ENCODE measurements around the gene SFXN3.
A peak's percentile ranks its signal among the peaks of the same experiment; 100 is the strongest.

The SFXN3 gene

DNA sequence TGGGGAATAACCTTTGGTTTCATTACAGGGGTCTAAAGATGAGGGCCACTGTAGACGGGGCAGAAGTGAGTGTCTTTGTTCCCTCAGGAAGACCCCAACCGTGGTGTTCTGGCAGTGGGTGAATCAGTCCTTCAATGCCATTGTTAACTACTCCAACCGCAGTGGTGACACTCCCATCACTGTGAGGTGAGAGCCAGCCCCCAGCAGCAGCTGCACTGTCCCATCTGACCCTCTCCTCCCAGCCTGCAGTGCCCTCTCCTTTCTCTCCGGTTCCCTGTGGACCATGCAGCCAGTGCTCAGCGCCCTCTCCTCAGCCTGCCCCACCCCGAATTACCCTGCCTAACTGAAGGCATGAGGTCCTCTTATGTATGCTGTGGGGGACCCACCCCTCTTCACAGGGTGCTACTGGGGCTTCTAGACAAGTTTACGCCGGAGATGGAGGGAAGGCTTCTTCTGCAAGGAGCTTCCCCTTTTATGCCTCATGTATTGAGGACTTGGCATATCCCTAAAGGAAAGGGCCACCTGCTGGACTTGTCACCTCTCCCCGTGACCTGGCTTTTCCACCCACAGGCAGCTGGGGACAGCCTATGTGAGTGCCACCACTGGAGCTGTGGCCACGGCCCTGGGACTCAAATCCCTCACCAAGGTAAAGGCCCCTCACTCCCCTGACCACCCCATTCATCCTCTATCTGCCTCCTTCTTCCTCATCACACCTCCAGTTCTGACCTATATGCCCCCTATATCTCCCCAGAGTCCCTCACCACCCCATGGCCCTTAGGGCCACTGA, 5.1 kb downstream of the SFXN3 start:
- no peak for DNase-seq (ENCODE audit: low spot score)

DNA sequence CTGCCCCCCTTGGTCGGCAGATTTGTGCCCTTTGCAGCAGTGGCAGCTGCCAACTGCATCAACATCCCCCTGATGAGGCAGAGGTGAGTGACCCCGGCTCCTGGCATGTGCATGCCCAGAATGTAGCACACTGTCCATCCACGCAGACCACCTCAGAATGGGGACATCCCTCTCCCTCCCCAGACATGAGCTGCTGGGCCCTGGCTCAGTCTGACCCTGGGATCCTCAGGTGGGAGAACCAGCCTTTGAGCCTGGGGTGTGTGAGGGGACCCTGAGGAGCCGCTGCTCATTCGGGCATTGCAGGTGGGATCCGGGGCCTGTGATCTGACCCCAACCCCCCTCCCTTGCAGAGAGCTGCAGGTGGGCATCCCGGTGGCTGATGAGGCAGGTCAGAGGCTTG, 5.7 kb downstream of the SFXN3 start:
- DNase-seq (ENCODE audit: low spot score), result no peak

DNA sequence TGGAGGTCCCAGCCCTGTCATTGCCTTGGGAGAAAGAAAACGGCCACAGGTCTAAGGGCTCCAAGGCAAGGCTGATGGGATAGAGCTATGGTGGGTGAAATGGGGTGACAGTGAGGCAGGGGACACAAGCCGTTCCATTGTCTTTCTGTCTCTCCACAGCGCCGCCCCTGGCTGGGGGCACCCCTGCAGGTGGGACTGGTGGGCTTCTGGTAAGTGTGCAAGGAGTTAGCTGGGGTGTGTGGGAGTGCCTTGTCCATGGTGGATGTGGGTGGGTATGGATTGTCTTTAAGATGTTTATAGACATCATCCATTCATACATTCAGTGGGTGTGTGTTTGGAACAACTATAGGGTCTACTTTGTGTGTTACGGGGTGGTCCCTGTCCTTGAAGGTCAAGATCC, 7.5 kb downstream of the SFXN3 start:
- DNase-seq (ENCODE audit: low spot score), result no peak

DNA sequence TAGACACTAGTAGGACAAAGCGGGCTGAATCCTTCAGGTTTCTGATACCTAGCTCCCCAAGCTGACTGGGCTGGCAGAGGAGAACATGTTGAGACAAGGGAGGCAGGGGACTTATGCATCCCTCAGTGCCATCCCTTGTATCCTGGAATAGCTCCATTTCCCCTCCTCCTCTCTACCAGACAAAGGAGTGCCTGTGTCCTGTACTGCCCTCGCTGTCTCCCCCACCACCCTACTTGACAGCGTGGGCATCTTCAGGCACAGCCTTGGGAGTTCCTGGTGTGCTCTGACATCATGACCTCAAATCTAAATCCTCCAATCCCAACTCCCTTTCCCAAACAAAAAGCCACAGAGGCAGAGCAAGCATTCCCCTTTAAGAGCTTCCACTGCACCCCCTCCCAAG, 9.0 kb downstream of the SFXN3 start:
- DNase-seq (ENCODE audit: low spot score), result no peak

DNA sequence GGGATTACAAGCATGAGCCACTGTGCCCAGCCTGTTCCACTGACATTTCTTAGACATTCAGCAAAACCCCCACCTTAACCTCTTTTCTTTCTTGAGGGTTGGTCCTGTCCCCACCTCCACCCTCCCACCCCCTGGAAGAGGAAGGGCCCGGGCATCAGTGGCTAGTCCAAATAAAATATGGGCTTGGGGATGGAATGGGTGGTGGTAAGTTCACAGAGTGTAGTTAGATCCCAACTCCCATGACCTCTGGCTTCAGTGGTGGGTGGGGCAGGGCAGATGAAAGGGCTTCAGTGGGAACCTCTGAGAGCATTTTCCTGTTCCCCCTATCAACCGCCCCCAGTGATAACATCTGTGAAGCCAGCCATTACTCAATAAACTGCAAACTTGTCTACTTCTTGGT, 9.8 kb downstream of the SFXN3 start:
- DNase-seq (ENCODE audit: low spot score), result no peak

DNA sequence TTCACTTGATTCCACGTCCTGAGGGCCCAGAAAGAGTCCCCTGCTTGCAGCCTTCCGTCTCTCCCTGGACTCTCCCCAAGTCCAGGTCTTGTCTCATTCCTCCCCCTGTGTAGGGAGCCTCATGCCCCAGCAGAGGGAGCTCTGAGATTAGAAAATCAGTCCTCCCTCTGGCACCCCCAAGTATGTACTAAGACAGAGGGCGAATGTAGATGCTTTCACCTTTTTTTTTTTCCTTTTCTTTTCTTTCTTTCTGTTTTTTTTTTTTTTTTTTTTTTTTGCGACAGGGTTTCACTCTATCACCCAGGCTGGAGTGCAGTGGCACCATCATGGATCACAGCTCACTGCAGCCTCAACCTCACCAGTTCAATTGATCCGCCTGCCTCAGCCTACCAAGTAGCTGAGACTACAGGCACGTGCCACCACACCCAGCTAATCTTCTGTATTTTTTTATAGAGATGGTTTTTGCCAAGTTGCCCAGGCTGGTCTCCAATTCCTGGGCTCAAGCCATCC, 10.3 kb downstream of the SFXN3 start:
- DNase-seq (ENCODE audit: low spot score), result peak; percentile 79

DNA sequence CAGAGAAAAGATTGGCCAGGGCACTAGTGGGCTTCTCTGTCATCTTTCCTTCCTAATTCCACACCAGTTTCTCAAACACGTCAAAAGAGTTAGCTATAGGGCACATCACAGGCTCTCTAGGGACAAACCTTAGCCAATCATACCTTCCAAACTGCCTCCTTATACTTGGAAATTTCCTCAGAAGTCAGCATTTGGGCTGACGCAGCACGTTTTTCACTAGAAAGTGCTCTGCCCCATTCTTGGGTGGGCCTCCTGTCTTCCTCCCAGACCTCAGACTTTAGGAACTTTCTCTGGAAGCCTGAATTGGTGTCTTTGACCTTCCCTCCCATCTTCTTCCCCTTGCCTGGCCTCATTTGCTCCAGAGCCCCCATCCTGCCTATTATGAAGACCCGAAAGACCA, 11.1 kb downstream of the SFXN3 start:
- DNase-seq (ENCODE audit: low spot score), result no peak

DNA sequence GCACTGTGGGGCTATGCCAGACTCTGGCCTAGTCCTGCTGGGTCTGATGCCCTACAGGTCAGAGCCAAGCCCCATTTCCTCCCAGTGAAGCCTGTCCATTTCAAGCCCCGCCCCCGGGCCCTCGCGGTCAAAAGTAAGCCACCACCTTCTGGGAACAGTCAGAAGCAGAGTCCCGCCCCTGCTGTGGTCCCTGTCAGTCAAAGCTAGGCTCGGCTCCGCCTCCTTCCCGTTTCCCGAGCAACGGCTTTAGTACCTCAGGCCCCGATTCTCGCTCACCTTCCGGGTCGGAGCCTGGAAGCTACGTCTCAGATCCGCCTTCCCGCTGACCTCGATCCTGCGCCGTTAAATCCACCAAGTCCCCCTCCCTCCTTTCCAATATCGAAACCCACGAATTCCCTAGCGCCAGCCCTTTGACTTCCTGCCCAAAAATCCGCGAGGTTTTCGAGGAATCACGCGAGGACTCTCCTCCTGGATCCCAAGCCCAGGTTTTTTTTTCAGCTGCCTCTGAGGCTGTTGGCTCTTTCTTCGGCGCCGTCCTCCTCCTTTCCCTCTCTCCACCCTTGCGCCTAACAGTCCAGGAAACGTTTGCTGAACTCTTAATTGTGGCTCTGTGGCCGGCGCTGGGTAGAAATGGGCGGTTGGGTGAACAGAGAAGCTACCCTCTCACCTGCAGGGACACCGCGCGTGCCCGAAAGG, 11.8 kb downstream of the SFXN3 start:
- DNase-seq (ENCODE audit: low spot score), result peak; percentile 85

DNA sequence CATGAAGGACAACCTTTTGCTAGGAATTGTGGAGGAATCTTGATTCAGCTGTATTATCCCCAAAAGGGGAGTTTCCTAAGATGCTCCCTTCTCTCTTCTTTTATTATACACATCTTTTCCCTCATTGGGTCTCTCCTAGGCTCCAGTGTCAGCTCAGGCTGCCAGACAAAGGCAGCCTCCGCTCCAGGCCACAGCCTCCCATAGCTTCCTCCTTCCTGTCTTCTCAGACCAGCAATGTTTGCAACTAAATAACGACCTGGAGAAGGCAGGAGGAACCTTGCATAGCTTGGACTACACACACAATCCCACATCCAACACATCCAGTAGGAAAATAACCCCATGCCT, 12.3 kb downstream of the SFXN3 start:
- no peak for DNase-seq (ENCODE audit: low spot score)

DNA sequence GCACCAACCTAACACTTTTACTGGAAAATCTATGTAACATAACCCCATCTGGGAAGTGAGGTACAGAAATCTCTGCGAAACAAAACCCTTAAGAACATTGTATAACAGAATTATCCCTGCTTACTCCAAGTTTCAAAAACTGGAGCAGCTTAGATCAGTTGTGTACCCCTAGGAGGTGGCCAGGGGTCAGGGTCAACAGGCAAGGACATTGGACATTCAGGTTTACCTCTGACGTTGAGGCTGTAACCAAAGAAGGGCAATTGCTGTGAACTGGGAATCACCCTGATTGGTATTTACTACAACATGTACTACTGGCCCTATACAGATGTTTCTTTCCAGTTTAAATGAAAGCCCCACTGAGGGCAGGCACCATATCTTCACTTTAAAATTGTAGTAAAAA, 13.1 kb downstream of the SFXN3 start:
- DNase-seq (ENCODE audit: low spot score), result no peak

DNA sequence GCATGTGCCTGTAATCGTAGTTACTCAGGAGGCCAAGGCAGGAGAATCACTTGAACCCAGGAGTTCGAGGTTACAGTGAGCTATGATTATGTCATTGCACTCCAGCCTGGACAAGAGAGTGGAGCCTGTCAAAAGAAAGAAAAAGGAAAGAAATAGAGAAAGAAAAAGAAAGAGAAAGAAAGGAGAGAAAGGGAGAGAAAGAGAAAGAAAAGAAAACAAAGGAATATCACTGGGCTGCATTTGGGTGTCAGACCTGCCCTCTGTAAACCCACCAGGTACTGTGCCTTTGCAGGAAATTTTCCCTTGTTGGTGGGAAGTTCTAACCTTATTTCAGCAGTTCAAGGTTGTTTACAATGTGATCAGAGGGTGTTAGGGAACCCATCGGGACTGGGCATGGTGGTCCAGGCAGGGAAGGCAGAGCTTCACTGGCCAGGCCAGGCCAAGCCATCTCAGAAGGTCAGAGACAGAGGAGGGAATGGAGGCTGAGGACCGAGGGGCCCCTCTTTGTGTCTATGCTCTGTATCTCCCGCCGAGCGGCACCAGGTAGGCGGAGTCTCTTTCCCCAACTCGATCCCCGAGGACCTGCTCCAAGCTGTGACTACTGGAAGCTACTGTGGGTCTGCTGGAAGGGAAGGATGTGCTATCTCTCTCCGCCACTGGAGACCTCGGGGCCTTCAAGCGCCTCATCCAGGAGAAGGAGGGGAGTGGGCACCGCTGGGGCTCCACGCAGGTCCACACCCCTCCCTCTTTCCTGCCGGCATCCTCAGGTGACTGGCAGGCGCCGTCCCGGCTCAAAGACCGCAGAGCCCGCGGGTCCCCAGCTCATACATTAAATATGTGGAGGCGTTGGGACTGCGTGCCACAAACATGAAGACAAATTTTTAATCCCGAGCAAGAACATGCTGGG, 15.6 kb downstream of the SFXN3 start:
- DNase-seq (ENCODE audit: low spot score), result no peak

DNA sequence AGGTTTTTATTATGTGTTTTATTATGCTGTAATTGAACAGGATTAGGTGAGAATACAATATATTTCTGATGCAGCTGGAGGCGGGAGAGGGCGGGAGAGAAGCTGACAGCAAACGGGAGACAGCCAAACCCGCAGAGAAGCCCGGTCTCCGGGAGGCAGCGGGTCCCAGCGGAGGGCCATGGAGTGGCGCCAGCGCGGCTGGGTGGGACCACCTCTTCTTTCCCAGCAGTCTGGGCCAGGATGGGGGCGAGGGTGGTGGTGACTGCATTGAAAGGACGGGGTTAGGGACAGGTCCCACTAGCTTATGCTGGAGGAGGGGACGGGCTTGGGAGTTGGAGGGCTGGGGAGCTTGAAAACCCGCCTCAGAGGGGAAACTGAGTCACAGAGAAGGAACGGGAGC, 16.2 kb downstream of the SFXN3 start:
- DNase-seq (ENCODE audit: low spot score), result no peak

DNA sequence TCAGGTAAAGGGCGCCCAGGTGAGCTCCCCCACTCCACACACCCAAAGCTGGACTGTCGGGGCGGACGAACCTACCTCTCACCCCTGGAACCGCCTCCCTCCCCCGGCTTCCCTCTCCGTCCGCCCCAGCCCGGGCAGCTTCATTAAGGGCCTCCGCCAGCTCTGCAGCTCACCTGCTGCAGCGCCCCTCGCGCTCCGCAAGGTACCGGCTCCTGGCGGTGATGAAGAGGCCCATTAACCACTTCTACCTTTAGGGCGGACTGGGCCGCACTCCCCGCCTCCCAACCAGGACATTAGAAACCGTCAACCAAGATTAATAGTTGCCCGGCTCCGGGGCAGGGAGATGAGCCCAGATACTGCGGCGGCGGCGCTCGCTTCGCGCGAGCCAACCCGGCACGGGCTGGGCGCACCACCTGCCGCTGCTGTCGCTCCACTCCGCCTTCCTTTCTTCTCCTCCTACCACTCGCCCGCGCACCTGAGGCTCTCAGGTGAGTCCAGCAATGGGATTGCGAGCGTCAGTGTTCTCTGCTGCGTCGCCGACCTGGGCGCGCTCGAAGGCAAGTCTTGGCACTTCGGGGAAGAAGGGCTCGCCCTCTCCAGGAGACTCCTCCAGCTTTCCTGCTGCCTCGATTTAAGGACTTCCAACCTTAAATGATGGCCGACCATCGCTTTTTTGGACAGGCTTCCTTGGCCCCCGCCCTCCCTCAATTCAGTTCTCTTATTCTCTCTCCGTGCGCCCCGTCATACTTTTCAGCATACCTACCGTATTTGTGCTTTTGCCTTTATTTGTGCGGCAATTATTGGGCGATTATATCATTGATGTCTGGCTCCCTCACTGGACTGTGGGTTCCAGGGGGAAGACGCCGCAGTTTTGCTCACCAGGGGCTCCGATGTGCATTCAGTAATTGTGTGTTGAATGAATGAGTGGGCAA, 17.2 kb downstream of the SFXN3 start:
- no peak for DNase-seq (ENCODE audit: low spot score)

DNA sequence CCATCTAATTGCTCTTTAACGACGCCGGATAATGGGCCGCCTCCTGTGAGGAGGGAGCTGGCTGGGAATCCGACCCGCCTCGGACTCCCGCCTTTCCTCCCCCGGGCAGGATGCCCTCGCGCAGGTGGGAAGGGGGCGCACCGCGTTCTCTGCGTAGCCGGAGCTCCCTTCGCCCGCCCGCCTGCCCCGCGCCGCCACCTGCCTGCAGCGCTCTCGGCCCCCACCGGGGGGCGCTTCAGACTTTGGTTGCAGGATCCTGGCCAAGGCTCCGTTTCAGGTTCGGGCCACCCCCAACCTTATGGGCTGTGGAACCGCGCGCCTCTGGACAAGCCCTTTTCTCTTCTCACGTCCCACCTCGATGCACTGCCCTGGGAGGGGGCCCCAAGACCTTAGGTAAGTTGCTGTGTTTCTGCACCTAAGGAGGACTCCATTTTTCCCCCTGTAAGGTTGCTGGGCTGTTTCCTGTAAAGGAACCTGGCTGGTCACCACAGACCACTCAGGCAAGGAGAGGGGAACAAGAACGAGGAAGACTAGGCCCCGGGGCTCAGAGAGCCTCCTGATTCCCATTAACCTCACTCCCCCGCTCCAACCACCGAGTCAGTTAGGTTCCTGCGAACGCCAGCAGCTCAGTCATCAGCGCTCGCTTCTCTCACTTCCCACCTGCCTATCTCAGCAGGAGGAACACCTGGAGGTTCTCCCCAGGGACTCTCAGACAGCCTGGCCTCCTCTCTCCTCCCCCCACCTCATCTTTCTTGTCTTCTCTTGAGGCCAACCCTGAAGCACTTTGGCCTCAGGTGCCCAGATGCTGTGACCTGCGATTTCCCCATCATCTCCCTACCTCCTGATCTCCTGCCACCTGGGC, 19.4 kb downstream of the SFXN3 start:
- peak; percentile 80 for DNase-seq (ENCODE audit: low spot score)

DNA sequence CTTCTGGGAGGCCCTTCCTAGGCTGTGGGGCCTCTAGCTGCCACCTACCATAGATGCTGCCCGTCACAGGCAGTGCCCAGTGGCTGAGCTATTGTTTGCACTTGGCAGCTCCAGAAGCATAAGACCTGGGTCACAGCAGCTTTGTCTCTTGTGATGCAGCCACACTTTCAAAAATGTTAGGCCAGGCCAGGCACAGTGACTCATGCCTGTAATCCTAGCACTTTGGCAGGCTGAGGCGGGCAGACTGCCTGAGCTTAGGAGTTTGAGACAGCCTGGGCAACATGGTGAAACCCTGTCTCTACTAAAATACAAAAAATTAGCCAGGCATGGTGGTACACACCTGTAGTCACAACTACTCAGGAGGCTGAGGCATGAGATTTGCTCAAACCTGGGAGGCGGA, 21.3 kb downstream of the SFXN3 start:
- DNase-seq (ENCODE audit: low spot score), result no peak

DNA sequence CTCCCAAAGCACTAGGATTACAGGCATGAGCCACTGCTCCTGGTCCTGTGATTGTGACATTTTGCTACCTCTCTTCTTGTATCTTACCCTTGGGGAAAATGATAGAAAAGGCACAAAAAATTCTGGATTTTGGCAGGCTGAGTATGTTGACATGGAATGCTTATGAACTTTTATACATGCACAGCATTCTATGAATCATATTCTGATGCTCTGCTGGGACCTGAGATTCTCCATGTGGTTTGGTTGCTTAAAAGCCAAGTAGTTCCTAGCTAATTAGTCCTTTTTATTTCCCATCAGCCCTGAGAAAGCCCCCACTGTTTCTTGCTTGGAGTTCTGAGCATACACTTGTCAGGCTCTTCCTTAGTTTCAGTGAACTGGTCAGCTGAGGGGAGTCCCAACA, 22.5 kb downstream of the SFXN3 start:
- no peak for DNase-seq (ENCODE audit: low spot score)

DNA sequence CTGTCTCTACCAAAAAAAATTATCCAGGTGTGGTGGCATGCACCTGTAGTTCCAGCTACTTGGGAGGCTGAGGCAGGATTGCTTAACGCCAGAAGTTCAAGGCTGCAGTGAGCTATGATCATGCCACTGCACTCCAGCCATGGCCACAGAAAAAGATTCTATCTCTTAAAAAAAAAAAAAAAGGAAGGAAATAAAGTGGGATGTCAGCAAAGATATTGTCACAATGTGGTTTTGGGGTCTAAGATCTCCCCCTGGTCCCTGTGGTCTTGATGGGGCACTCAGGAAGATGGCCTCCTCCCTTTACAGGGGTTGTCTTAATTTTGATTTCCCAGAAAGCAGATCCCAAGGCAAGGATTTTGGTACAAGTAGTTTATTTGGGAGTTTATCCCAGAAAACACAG, 23.3 kb downstream of the SFXN3 start:
- DNase-seq (ENCODE audit: low spot score), result no peak

DNA sequence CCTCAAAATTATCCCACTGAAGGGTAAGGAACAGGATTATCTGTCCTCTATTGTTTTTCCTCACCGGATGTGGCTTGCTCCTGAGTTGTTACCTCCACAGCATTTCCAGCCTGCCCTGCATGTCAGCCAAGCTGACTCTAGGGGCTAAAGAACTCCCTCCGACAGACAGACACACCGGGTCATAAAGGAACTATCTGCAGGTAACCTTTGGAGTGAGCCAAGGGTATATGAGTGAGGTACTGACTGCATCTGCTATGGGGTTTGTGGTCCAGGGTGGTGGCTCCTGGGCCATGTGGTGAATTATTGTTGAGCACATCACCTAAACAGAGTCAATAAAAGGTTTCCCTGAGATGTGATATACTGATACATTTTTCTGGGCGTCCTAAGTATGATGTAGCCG, 23.8 kb downstream of the SFXN3 start:
- DNase-seq (ENCODE audit: low spot score), result no peak

DNA sequence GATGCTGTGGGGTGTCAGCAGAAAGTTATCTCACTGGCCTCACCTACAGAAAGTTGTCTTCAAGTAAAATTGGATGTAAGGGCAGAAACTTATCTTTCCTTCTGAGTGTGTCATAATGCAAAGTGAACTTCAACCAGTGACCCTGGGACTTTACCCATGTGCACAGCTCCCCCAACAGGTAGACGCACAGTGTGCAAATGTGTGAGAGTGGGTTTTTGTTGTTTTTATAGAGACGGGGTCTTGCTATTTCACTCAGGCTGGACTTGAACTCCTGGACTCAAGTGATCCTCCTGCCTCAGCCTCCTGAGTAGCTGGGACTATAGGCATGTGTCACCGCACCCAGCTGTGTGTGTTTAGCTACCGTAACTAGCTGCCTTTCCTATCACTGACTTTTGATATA, 24.4 kb downstream of the SFXN3 start:
- DNase-seq (ENCODE audit: low spot score), result no peak

DNA sequence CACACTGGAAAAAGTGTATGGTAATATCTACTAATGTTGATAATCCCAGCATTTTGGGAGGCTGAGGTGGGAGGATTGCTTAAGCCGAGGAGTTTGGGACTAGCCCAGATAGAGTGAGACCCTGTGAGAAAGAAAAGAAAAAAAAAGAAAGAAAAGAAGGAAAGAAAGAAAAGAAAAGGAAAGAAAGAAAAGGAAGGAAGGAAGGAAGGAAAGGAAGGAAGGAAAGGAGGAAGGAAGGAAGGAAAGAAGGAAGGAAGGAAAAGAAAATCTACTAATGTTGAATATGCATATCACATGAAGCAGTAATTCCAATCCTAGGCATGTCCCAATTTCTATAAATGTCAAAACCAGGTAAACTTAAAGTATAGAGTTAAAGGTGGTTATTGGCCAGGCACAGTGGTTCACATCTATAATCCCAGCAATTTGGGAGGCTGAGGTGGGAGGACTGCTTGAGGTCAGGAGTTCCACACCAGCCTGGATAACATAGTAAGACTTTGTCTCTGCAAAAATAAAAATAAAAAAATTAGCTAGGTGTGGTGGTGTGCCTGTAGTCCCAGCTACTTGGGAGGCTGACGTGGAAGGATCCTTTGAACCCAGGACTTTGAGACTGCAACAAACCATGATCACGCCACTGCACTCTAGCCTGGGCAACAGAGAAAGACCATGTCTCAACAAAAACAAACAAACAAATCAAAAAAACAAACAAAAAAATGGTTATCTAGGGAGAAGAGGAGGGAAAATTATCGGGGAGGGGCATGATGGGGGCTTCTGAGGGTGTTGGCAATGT, 25.5 kb downstream of the SFXN3 start:
- DNase-seq (ENCODE audit: low spot score), result no peak

All from CD4-positive, alpha-beta T cell treated with Interleukin-15 for 4 hours (primary cell).